IPS DF 4.7 (cell line): ENCODE data around the gene CARD11.
"Not testable (repeated sequence)": the region's sequence is repeated elsewhere in the genome, so short reads cannot be mapped to it uniquely, and the experiment has no call there.

ENCODE experiments used
- DNase-seq: peaks from one replicate; pipeline ENCODE4 v3.0.0-alpha.2; 2013; ENCODE audit warnings: low spot score; ENCODE audit errors: extremely low read depth

CARD11 gene

GRCh38 chr7:2926896-2927405 lies 116.7 kb downstream of the CARD11 start:
- DNase-seq = no peak

DNA sequence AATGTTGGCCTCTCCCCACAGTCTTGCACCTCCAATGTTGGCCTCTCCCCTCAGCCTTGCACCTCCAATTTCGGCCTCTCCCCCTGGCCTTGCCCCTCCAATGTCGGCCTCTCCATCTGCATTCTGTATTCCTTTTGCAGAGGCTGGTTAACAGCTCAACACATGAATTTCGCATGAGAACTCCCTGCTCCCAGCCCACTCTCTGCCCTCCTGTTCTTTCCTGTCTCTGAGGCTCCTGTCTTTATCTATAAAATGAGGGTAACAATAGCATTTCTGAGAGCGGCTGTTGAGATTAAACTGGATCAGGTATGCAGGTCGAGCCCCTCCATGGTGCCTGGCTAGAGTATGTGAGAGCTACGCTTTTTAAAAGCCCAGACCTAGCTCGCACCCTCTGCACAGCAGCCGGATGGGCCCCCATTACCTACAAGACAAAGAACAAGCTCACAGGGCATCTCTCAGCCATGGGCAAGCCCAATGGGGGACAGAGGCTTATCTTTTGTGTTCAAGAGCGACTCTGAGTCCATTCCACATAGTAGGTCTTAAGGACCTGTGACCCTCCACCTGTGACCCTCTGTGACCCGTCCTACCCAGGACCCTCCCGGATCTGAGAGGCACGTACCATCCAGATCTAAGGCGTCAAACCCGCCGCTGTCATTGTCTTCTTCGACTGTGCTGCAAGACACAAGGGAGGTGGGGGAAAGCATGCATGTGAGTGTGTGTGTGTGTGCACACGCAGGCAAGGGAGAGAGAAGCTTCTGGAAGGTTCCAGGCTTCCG lies 117.4 kb downstream of the CARD11 start:
- no peak for DNase-seq

- no peak for DNase-seq
Measured at GRCh38 chr7:2924866-2925840, 118.5 kb downstream of the CARD11 start.

- DNase-seq = no peak
Measured at GRCh38 chr7:2923886-2924574, 119.6 kb downstream of the CARD11 start.

DNA sequence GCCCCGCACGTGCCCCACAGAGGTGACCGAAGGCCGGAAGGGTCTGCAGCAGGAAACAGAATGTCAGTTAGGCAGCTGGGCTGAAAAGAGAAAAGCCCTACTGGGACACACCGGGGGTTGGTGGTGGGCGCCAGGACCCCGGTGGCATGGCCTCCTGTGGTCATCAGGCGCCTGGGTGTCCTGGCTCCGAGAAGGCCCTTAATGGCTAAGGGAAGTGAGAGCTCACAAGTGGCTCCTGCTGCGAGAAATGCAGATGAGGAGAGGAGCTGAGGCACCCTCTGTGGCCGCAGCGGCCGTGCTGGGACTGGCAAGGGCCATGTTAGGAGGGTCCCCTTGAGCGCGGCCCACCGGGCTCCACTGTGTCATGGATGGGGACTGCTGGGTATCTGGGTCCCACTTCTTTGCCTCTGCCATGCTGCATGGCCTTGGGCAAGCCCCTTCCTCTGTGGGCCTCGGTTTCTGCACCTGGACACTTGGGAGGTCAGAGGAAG lies 120.3 kb downstream of the CARD11 start:
- DNase-seq = no peak

DNA sequence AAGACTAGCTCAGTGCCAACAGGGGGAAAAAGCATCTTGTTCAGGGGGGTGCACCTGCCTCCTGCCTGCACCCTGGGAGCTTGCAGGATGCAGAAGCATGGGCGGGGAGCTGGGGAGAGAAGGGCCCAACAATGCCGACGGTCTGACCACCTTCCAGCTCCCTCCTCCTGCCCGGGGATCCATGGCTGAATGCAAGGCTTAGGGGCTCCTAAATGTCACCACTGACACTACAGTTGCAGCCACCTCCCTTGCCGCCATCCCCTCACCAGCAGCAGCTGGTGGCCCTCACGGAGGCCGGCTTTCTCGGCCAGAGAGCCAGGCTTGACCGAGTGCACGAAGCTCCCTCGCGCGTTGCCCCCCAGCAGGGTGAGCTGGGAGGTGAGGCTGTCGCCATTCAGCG lies 120.8 kb downstream of the CARD11 start:
- DNase-seq = no peak

DNA sequence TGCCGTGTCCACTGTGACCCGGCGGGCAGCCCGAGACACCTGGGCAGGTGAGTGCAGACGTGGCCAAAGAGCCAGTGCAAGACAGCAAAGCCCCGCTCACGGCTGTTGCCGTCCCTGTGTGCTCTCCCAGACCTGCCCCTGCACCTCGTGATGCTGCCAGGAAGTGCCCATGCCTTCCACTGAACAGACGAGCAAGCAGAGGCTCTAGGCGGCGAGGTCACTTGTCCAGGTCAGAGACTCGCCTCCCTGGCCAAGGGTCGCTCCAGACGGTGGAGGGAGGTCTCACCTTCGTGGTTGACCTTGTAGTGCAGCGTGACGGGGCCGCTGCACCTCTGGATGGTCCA lies 121.3 kb downstream of the CARD11 start:
- DNase-seq = no peak

GRCh38 chr7:2921653-2922347 lies 121.9 kb downstream of the CARD11 start:
- no peak for DNase-seq

- no peak for DNase-seq
Measured at GRCh38 chr7:2920956-2921652, 122.6 kb downstream of the CARD11 start.

DNA sequence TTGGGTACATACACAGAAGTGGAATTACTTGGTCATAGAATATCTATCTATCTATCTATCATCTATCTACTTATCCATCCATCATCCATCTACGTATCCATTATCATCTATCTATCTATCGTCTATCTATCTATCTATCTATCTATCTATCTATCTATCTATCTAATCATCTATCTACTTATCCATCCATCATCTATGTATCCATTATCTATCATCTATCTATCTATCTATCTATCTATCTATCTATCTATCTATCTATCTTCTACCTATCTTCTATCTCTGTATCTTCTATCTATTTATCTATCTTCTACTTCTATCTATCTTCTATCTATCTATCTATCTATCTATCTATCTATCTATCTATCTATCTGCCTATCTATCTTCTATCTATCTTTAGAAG lies 123.2 kb downstream of the CARD11 start:
- DNase-seq = not testable (repeated sequence)

DNA sequence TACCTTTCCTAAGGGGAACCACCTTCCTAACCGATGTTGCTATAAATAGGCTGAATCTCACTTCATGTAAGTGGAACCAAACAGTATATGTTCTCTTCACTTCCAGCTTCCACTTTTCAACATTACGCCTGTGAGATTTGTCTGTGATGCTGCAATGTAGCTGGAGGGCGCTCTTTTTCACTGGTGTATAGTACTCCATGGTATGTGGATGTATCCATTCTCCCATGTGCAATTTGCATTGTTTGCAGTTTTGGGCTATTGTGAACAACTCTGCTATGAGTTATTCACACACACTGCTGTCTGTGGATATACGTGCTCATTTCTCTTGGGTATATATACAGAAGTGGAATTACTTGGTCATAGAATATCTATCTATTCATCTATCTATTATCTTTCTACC lies 123.6 kb downstream of the CARD11 start:
- DNase-seq = no peak

GRCh38 chr7:2919256-2919655 lies 124.4 kb downstream of the CARD11 start:
- no peak for DNase-seq

DNA sequence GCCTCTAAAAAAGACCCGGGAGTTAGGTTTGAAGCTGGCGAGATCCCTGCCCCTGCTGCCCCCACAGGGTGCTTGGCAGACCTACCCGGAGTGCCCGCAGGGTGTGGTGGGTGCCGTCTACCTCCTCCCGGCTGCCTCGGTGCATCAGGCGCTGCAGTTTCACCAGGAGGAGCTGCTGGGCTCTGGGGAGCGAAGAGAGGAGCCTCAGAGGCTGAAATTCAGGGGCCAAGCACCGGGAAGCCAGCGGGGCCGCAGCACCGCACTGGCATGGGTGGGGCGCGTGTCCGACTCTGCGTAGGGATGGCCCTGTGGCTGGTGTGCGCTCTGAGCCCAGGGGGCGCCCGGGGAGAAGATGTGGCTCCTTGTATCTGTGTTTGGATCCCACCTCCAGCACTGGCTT lies 125.3 kb downstream of the CARD11 start:
- DNase-seq = no peak

DNA sequence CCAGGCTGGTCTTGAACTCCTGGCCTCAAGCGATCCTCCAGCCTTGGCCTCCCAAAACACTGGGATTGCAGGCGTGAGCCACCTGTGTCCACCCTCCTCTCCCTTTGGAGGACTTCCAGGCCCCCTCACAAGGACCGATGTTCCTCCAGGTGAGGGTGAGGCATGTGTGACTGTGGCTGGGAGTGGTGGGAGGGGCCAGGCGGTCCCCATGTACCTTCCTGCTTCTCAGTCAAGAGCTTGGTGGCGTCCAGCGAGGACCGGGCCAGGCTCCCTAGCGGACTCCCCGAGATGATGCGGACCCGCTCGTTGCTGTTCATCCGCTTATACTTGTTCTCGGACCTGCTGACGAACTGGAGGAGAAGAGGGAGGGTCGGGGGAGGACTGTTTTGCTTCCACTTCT lies 128.6 kb downstream of the CARD11 start:
- no peak for DNase-seq

DNA sequence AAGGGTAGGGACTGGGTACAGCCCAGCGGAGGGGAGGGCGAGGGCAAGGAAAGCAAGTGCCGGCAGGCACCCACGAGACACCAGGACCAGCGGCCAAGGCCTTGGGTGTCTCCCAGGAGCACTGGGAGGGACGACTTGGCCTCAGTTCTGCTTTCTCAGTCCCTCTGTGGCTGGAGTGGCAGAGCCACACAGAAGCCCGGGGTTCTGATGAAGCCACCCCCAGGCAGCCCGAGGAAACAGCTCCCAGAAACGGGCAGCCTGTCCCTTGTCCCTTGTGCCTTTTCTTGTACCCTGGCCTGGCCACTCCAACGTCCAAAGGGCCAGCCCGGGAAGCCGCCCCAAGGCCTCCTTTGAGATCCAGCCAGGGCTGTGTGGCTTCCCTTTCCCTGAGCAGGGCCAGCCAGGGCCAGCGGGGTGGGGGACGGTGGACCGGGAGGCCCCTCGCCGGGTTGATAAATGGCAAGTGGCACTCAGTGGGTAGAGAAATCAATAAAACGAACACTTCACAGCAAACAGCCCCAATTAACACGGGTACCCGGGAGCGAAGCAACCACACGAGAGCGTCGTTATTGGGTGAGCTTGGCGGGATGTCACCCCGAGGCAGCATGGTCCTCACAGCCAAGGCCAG lies 129.8 kb downstream of the CARD11 start:
- DNase-seq = no peak

DNA sequence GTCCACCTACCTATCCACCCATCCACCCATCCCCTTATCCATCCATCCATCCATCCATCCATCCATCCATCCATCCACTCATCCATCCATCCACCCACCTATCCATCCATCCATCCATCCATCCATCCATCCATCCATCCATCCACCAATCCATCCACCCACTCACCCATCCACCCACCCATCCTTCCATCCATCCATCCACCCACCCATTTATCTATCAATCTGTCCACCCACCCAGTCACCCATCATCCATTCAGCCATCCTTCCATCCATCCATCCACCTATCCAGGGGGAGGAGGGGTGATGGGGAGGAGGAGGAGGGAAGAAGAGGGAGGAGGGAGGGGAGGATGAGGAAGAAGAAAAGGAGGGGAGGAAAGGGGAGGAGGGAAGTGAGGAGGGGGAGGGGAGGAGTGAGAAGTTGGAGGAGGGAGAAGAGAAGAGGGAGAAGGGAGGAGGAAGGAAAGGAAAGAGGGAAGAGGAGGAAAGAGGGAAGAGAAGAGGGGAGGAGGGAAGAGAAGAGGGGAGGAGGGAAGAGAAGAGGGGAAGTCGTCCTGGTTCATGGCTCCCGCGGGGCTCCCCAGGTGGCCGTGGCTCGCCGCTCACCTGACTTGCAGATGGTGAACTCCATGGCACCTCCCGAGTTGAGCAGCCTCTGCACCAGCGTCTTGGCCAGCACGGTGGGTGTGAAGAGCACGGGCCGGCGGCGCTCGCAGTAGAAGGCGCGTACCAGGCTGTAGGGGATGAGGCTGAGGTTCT lies 130.8 kb downstream of the CARD11 start:
- DNase-seq = no peak

DNA sequence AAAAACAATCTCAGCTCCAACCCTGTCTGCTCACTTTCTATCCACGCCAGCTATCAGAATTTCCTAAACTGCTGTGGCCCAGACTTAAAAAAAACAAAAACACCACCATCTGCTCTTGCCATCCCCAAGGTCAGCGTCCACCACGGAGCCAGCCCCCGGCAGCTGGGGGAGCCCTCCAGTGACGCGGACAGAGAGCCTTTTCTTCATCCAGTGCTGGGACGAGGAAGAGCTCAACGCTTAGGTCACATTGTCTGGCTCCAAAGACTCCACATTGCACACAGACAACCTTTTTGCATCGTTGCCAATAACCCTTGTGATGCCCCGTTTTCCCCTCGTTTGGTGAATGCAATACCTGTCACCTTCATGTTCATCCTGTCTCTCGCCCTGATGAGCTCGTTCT lies 132.2 kb downstream of the CARD11 start:
- DNase-seq = no peak

GRCh38 chr7:2909471-2910039 lies 134.1 kb downstream of the CARD11 start:
- no peak for DNase-seq

GRCh38 chr7:2909043-2909442 lies 134.6 kb downstream of the CARD11 start:
- DNase-seq = no peak
